Stimulated activated CD4-positive, alpha-beta T cell treated with anti-CD3 and anti-CD28 coated beads, Interleukin-1b, Interleukin-23, amount 100 ng/mL, for 24 hours (primary cell): ENCODE data around the gene PRR18.

ENCODE experiments used
- DNase-seq, 4 experiments: peaks; one replicate each; pipeline ENCODE4 v3.0.0-alpha.2; 2020; ENCODE audit warnings: low read depth in 4 of 4, low spot score in 1 of 4

PRR18 gene

GRCh38 chr6:166334878-166335277, 26.7 kb upstream of the PRR18 start:
- DNase-seq, result no peak

DNA sequence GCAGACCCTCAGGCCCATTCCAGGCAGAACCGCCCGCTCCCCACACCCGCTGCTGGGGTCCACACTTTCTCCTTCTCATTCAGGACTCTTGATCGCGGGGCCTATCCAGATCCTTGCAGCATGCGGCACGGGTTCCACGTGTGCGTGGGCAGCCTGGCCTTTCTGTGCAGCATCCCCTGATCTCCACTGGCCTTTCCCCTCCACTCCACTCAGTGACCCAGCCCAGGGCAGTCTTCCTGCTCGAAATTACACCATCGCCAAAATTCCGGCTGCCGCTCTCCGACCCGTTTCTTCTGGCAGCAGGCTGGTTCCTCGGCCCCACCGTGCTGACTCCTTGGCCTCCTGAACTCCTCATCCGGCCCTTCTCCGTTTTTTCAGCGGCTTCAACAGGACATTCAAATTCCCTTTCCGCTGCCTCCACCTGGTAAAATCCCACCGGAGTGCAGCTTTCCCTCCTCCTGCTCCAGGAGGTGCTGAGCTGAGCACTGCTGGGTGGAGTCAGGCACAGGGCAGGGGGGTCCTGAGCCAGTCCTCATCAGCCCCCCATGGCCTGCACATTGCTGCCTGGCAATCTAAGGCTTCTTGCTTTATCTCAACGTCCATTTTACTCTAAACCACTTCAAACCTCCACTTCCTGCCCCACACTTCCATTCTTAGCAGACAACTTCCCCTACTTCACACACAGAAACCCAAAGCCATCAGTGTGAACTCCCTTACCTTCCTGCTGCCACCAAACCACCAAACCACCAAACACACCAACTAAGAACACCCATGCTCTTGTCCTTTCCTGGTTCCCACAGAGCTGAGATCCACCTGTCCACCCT, 25.2 kb upstream of the PRR18 start:
- DNase-seq, result no peak

GRCh38 chr6:166331503-166332415, 23.6 kb upstream of the PRR18 start:
- DNase-seq, result no peak

- no peak for DNase-seq
These were observed 22.4 kb upstream of the PRR18 start for GRCh38 chr6:166330612-166331011.

GRCh38 chr6:166325383-166326042, 17.3 kb upstream of the PRR18 start:
- DNase-seq, result no peak

- DNase-seq, result no peak
These were observed 15.2 kb upstream of the PRR18 start for GRCh38 chr6:166323395-166323794.

DNA sequence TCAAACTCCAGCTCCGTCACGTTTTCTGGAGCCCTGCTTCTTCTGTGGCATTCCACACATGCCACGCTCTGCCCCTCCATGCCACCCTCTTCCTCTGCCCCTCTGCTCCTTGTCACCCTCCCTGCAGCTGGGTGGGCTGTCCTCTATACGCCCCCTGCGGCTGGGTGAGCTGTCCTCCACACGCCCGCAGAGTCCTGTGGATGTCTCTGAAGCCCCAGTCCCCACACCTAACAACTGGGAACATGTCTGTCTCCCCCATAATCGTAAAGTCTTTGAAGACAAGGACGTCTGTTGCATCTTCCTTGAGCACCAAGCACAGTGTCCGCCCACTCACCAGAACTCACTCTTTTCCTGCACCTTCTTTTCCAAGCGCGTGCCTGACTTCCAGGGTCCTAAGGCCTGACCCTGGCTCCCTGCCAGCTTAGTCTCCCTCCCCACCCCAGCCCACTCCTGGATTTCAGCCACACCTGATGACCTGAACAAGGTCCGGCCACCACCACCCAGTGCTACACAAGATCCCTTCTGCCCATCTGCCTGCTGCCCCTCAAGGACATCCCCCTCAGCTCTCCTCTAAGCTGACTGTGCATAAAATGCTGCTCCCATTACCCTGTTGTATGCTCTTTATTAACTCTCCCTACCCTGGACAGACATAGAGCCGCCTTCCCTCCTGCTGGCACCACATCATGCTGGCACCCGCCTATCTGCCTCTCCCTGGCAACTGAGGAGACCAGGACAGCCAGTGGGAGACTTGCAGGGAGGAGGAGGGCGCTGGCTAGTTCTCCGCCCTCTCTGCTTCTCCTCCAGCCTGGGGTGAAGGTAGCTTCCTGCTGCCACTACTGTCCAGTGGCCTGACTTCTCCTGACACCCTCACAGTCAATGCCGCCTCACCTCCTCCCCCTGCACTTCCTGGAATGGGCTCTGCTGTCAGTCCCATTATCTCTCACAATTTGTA, 10.7 kb upstream of the PRR18 start:
- DNase-seq, result no peak

DNA sequence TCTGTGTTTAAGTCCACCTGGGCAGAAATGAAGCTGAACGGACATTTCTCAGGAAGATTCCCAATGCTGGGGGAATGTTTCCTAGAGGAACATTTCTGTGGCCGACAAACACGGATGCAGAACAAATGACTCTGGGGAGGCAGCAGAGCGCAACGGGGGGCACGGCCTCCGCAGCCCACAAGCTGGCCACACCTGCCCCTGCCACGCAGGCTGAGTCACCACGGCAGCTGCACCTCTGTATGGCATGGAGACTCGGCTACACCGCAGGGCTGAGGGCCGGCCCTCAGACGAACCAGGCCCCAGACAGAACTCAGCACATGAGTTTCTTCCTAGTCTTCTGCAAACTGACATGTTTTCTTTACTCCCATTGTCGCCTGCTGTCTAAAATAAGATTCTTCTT, 10.0 kb upstream of the PRR18 start:
- no peak for DNase-seq

DNA sequence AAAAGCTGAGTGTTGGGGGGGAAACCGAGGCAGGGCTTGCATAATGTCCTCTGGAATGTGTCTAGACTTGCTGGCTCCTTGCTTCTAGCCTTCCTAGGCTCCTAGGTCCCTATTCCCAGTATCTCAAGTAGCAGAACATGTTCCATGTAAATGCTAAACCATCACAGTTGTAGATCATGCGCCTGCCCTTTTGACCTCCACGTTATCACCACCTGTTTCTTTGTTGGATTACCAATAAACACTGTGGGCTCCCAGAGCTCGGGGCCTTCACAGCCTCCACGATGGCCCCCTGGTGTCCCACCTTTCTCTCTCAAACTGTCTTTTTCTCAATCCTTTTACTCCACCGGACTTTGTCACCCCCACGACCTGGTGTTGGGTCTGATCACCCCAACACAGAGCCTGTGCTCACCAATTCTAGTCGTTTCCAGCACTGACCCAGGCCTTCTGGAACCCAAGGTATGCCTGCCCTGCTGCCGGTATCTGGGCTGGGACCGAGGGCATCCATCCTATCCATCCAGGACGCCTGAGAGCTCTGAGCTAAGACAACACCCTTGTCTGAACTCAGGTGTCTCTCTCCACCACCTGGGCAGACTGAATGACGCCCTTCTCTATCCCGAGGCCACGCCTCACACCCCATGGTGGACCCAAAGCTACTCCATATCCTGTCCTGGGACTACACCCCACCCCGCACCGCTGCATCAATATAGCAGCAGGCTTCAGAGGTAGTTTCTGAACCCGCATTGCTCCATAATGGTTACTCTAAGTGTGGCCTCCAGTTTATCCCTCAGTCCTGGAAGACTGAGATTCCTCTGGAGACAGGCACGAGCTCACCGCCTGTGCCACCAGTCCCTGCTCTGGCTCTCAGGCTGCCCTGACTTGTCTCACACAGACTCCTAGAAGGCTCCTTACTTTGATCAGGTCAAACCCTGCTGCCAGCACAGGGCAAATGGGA, 9.3 kb upstream of the PRR18 start:
- DNase-seq, result no peak

- no peak for DNase-seq
These were observed 7.2 kb upstream of the PRR18 start for GRCh38 chr6:166315436-166315835.

- no peak for DNase-seq
These were observed 6.3 kb upstream of the PRR18 start for GRCh38 chr6:166314454-166314853.

GRCh38 chr6:166313255-166314070, 5.3 kb upstream of the PRR18 start:
- DNase-seq, result peak in 1 of 4 experiments; percentile 36

DNA sequence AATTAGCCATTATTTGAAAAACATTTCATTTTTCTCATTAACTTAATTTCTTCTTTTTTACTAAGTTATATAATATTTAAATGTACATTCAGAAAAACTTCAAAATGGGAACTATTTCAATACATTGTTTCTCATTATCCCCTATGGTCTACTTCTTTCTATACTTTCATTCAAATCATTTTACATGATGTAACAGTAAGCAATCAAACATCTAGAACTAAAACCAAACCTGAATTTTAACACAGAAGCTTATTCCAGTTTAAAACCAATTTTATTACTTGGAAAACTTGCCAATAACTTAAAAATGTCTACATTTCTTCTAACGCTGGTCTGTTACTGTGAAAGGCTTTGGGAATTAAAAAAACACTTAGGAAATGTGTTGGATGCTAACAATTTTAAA, 4.6 kb upstream of the PRR18 start:
- DNase-seq, result no peak

- DNase-seq, result no peak
These were observed 2.4 kb upstream of the PRR18 start for GRCh38 chr6:166310634-166311033.

GRCh38 chr6:166309977-166310376, 1.8 kb upstream of the PRR18 start:
- no peak for DNase-seq

DNA sequence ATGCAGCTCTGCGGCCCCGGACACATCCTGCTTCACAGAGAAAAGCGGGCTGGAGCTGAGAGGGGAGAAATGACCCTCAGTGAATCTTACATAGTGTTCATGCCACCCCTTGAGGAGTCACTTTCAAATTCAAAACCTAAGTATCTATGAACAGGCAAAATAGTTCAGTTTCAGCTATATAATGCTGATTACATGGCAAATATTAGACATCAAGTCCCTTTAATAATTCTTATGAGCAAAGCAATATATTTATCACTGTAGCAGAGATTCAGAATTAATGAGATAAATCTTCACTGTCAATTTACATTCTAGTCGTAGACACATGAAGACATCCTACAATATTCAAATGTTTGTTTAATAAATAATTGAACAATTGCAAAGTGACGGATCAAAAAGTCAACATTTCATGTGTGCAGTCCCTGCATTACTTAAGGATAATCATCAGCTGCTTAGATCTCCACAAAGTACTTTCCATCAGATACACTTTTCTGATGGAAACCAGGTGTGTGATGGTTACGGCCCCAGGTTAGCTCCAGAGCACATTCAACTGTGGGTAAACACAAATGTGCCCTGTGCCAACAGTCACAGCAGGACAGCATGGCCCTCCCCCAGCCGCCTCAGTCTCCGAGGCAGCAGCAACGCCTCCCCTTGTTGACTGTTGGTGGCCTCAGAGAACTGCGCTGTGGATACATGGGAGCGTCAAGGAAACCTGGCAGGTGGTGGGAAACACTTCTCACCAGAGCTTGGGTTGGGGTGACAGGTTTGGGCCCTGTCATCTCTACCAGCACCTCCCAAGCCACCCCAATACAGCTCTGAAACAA, 787 bp upstream of the PRR18 start:
- DNase-seq, result no peak
